NCI-H2227 treated with DMSO at 0.1 percent for 48 hours (cell line): Measurements from ENCODE around the gene CHST1.

Experiments
- DNase-seq: peaks from one replicate; lab custom pipeline; 2025; lab: John Stamatoyannopoulos, UW

Gene CHST1

GRCh38 chr11:45606514-45607281 lies 58.7 kb downstream of the CHST1 start:
- DNase-seq, result peak; percentile 71

GRCh38 chr11:45605051-45605450 lies 60.4 kb downstream of the CHST1 start:
- DNase-seq, result no peak

- DNase-seq, result no peak
Observed at GRCh38 chr11:45603946-45604682, 61.3 kb downstream of the CHST1 start.

- no peak for DNase-seq
Observed at GRCh38 chr11:45599161-45599943, 66.1 kb downstream of the CHST1 start.
